GM21526 (cell line): Measurements from ENCODE around the gene DNAJB8.

Source experiments
- ATAC-seq: cut with Tn5 transposase; IDR thresholded peaks from one replicate; pipeline ENCODE4 v1.9.1; 2021; ENCODE audit warnings: moderate library complexity; ENCODE audit not compliant: unreplicated experiment, low FRiP score

The DNAJB8 gene

DNA sequence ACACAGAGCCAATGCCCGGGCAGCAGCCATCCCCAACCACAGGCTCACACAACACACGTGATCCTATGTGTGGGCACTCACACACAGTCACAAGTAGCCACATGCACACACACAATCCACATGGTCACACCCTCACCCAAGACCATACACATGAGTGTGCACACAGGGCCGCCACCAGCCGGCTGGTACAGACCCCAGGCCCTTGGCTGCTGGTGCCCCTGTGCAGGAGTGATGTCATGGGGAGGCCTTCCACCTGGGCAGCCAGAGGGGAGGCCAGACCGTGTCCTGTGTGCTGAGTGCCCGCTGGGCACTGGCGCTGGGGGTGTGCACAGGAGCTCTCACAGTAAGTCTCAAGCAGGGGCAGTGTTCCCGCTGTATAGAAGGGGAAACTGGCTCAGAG is 36.9 kb downstream of the DNAJB8 start:
- ATAC-seq, result no peak

DNA sequence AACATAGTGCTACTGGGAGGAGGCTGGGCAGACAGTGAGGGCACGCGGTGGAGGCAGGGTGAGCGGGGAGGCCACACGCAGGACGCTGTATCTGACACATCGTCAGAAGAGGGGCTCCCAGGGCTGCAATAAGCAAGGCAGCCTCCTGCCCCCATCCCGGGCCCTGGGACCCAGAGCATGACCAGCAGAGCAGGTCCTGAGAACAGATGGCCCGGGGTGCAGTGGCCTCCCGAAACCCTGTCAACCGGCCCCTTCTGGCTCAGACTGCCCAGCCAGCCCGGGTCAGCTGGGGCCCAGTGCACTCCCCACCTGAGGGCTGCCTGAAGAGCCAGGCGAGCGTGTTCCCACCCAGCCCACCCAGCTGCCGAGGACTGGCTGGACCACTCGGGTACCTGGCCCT is 37.4 kb downstream of the DNAJB8 start:
- ATAC-seq, result no peak

DNA sequence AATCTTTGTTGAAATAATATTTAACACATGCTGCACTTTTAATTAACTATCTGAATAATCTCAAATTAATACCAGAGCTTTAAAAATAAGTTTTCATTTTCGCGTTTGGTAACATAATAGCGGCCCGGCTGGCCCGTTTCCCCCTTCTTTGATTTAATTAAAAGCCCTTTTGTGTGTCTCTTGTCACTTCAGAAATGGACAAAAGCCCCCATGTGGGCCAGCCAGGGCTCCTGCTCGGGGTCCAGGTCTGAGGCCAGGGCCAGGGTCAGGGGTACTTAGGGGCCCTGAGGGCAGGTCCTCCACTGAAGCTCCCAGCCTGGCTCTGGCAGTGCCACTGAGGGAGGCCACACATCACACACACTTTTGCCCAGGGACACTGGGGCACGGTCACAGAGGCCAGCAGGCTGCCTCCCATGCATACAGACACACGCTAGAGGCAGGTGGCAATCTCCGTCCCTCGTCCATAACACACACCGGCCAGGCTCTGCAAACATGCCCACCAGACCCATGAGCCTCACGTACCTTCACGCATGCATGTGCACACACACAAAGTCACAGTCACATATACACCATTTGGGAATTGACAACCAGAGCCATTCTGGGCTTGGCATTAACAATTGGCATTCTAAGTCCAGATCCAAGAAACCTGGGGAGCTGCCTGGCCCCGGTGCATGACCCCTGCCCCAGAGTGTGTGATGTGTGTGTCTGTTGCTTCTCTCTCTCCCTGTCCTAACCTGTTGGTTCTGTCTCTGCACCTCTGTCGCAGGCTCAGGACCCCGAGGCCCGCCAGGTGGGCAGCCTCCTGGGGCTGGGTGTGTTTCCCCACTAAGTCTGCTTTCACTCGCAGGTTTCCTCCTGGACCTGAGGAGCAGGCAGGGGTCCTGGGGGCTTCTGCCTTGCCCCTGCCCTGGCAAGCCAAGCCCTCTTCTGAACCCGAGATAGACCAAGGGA is 38.5 kb downstream of the DNAJB8 start:
- no peak for ATAC-seq

DNA sequence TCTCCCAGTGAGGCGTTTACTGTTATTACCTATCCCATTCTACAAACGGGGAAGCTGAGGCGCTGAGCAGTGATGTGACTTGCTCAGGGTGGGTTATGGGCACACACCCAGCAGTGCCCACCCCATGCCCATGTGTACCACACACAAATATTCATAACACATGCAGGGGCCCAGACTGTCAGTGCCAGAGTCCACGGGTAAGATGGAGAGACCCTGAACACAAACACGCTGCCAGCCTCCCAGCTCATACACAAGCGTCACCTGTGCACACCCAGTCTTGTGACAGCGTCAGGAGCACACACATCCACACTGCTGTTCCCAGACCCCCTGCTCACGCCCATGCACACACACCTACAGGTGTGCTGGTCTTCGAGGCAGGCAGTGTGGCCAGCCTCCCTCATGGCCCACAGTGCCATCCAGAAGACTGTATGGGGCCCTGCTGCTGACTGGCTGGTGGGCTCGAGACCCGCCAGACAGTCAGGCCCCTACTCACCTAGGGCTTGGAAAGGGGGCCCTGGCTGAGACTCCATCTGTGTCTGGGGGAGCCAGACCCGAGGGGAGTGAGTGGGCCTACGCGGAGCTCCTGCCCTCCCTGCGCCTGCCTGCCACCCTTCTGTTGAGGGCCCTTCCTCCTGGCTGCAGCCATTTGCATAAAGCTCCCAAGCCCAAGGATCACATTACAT is 39.4 kb downstream of the DNAJB8 start:
- no peak for ATAC-seq

DNA sequence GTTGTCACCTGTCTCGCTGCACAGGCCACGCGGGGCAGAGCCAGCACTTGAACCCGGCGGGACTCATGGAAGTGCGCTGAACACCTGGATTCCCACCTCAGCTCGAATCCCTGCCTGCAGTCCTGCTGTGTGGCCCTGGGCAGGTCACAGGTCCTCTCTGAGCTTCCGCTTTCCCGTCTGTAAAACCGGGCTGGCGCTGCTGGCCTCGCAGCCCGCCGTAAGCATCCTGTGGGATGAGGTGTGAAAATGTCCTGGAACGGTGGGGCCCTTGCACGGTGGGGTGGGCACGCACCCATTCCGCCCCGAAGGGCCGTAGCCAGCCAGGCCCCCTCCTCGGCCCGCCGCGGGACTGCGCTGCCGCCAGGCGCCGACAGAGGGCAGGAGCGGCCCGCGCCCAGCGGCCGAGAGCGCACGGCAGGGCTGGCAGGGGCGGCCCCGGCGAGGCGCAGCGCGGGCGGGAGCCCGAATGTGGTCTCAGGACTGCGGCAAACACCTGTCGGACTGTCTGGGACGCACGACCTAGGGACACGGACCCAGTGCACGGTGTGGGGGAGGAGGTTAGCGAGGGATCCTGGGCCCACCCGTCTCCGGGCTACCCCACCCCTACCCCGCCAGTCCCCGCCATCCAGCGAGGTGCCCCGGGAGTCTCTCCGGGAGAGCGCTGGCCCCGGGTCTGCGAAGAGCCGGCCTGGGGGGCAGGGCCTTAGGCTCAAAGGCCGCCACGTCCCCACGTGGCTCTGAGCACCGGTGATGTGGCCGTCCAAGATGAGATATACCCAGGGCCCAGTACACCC is 40.4 kb downstream of the DNAJB8 start:
- ATAC-seq, result peak; percentile 64

DNA sequence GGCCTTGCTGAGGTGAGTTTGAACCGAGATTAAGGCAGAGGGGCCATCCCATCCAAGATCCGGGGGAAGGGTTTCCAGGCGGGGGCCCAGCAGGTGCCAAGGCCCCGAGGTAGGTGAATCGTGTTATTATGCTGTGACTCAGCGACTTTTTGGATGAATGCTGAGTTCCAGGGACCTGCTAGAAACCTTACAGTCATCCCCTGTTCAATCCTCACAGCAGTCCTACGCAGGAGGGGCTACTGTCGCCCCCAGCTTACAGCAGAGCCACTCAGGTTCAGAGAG is 40.9 kb downstream of the DNAJB8 start:
- no peak for ATAC-seq

DNA sequence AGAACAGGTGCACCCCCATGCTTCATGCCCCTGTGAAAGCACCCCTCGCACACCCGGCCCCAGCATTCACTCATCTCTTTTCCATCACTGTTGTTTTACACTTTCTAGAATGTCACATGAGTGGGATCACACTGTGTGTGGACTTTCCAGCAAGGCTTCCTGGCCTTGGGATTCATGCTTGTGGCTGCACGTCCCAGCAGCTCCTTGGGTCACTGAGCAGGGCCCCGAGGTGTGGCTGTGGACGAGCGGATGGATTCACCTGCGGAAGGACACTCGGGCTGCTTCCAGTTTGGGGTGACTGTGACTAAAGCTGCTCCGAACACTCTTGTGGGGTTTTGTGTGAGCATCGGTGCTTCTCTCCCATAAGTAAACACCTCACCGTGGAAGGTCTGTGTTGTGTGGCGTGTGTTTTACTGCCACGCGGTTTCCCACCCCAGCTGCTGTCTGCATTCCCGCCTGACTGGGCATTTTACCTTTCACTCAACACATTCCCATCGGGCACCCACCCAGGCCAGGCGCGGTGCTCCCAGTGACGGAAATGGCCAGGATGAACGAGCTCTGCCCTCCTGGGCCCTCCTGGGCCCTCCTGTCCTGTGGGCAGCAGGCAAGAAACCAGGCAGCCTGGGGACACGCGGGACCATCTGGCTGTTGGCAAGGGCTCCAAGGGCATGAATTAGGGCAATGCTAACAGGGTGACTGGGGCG is 41.4 kb downstream of the DNAJB8 start:
- no peak for ATAC-seq

DNA sequence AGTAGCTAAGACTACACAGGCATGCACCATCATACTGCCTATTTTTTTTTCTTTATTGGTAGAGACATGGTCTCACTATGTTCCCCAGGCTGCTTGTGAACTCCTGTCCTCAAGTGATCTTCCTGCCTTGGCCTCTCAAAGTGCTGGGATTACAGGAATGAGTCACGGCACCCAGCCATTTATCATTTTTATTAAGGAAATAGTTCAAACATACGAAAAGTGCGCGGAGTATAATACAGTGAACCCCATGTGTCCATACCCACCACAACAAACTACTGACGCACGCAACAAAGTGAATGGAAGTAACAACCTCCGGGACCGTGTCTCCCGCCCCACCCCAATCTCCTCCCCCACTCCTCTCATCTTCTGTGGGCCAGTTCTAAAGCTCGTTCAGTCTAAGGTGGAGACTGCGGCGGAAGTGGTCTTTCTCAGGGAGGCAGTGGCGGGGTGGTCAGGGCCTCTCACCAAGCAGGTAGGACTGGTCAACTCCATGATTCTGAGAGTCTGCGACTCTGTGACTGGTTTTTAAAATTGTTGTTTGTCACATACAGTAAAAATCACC is 42.1 kb downstream of the DNAJB8 start:
- ATAC-seq, result no peak

DNA sequence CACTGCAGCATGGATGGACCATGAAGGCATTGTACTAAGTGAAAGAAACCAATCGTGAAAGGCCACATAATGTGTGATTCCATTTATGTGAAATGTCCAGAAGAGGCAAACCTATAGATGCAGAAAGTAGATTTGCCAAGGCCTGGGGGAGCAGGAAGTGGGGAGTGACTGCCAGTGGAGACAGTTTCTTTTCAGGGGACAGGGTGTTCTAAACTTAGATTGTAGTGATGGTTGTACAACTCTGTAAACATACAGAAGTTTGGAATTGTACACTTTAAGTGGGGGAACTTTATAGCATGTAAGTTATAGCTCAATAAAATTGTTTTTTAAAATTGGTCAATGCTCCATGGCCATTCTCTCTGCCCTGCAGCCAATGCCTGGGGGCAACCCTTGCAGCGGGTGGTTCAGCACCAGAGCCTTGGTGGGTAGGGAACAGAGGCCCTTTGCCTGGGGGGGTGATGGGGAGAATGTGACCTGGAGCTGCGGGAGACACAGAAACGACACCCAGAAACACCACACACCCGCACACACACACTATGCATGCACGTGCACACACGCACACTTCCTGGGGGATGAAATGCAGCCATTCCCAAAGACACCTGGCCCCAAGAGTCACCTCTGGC is 43.1 kb downstream of the DNAJB8 start:
- no peak for ATAC-seq

DNA sequence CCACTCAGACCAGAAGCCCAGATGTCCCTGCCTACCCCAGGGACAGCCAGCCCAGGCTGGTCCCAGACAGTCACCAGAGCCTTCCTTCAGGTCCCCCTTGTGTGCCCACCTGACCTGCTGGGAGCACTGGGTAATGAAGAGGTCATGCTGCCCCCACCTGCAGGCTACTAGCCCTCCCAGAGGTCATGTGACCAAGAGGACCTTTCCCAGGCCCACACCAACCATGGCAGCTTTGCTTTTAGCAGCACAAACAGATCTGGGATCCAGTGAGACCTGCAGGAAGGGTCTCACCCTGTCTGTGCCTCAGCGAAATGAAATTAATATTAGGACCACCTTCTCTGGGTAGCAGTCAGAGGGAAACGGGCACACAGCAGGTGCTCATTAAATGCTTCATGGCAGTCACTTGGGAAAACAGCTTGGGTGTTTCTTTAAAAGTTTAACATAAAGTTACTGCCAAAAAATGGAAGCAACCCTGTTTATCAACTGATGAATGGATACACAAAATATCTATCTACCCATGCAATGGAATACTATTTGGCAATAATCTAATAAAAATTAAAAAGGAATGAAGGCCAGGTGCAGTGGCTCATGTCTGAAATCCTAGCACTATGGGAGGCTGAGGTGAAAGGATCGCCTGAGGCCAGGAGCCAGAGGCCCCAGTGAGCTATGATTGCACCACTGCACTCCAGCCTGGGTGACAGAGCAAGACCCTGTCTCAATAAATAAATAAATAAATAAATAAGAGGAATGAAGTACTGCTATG is 43.7 kb downstream of the DNAJB8 start:
- ATAC-seq, result no peak

DNA sequence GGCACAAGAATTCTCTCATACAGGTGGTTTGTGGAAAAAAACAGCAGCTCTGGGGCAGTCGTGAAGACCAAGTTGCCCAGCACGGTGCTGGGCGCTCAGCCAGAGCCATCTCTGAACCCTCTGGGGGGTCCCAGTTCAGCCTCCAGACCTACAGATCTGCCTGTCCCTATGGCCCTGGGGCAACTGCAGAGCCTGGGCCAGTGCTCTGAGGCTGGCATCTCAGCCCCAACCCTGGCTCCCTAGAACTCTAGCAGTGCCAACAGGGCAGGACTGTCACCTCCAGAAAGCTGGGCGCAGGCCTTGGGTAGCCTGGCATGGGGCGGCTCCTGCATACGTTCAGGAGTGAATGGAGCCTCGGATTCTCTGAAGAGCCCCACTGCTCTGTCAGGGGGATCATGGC is 44.7 kb downstream of the DNAJB8 start:
- ATAC-seq, result no peak

DNA sequence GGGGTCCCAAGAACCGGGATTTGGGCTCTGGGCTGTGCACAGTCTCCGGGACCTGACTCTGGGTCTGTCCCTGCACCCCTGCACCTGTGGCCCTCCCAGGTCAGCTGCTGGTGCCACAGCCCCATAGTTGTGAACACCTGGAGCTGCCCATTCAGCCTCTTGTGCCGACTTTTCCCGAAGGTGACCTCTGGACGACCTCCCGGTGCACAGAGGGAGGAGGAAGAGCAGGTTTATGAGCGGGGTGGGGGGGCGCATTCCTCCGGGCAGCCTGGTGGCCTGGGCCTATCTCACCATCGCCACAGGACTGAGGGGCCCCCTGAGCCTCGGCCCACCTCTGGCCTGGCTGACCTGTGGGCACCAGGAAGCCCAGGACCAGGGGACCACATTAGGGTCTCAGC is 45.3 kb downstream of the DNAJB8 start:
- ATAC-seq, result no peak

DNA sequence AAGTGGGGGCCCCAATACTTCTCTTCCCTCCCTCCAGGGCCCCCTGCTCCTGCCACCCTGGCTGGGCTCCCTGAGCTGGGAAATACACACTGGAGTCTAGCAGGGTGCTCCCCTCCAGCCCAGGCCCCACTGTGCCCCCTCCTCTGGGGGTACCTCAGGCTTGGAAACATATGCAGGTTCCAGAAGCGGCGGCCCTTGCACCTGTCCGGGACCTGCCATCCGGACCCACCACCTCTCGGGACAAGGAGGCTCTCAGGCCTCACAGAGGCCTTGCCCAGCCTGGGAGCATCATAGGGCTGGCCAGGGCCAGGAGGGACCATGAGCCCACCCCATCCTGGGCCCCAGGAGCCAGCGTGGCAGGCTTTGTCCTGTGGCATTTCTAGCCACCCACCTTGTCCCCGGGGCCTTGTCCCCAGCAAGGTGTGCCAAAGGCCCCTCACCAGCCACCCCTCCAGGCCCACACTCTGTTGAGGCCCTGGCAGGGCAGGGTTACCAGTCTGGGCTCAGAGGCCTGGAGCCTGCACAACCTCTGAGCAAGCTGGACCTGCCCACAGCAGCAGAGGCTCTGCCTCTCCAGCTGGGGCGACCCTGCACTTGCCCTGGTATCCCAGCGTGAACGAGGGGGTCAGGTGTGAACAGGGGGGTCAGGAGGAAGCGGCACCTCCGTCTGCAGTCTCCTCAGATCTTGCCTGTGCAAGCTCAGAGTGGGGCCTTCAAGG is 45.8 kb downstream of the DNAJB8 start:
- ATAC-seq, result no peak

DNA sequence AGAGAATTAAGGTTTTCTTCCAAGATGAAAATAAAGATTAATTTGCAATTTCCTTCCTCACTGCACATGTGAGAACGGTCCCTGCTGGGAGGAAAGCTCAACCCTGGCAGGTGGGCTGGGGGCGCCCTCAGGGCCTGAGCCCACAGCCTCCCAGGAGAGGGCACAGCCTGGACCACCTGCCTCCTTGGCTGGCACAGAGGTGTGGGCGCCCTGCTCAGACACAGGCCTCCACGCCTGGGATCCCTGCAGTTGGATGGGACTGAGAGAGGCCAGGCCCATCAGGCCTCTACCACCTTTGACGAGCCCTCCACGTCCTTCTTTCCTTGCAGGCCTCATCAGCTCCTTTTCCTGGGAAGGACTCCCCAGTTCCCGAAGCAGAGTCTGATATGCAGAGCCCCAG is 46.4 kb downstream of the DNAJB8 start:
- no peak for ATAC-seq

DNA sequence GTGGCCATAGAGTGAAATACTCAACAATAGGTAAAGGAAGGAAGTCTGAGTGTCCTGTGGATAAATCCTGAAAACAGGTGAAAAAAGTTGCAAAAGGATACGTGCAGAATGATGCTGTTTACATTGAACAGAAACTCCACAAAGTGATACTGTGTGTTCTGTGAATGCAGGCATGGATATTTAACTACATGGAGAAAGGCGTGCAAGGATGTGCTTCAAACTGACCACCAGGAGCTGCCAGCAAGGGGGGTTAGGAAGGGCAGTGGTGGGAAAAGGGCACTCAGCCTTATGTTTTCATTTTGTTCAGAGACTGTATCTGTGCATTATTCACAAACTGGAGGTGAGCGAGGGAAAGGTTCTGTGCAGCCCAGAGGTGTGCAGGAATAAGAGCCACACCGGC is 47.4 kb downstream of the DNAJB8 start:
- no peak for ATAC-seq

DNA sequence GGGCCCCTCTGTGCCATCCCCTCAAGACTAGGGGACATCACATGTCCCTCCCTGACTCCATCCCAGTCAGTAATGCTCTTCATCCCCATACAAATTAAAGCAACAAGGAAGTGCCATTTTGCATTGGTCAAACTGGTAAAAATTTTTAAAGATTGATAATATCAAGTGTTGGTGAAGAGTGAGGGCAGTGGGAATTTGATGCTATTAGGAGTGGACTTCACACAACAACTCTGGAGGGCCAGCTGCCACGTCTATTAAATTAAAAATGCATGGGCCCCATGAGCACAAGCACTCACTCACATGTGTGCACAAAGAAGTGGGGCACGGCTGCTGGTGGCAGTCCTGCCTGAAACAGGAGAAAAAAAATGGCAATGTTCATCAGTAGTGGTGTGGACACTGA is 47.8 kb downstream of the DNAJB8 start:
- ATAC-seq, result no peak

DNA sequence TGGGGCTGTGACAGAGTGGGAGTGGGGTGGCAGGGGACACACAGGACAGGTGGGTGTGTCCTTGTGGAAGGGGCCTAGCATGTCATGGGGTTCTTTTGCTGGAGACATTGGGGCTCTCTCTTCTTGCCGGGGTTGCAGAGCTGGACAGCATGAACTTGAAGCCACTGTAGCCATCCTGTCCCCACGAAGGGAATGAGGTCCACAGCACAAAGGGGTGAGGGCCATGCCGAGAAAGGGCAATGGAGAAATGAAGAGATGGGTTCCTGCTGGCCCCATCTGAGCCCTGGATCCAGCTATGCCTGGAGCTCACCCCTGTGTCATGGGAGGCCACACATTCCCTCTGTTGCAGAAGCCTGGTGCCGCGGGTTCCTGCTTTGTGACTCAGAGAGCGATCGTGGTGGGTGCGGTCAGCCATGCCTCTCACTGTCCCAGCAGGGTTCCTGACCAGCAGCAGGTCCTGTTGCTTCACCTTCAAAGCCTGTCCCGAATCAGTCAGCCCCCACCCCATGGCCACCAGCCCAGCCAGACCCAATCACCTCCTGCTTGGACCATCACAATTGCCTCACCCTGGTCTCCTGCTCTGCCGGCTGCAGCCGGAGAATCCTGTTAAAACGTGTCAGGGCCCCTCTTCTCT is 50.0 kb downstream of the DNAJB8 start:
- ATAC-seq, result no peak
